GM12878 (cell line): ENCODE results near the gene HADHA. TPM values are rescaled to one million over a fixed set of nuclear protein-coding genes. Genes with fewer than 3 reads are reported as not detected.

Experiments used
- ATAC-seq: fragments of 200-7000 bp; cut with Tn5 transposase; 3 replicates; pipeline ENCODE4 v1.9.1; 2020; ENCODE audit warnings: mild to moderate bottlenecking, moderate library complexity
- BruUV-seq: library from RNA; stranded (reverse); fragments of 400-500 nt; replicated peaks from 2 replicates; lab custom pipeline; 2021; lab: Mats Ljungman, UMichigan
- CTCF ChIA-PET: fragments of 300-600 bp; sonication (Branson Sonifier 250); formaldehyde crosslinking; extraction: SDS; loops from one replicate; lab custom pipeline; 2021; ENCODE audit warnings: inconsistent platforms; lab: Yijun Ruan, JAX
- POLR2A ChIA-PET: fragments of 350-600 bp; formaldehyde crosslinking; extraction: SDS; loops from one replicate; lab custom pipeline; 2021; ENCODE audit warnings: inconsistent platforms; lab: Charles Lee
- RAD21 ChIA-PET: fragments of 300-600 bp; sonication (Branson Sonifier 250); formaldehyde crosslinking; loops from one replicate; lab custom pipeline; 2023; ENCODE audit warnings: antibody characterized with exemption; ENCODE audit not compliant: unreplicated experiment; lab: Charles Lee
- SMC1A ChIA-PET: fragments of 300-600 bp; sonication (Branson Sonifier 250); formaldehyde crosslinking; loops from one replicate; lab custom pipeline; 2023; ENCODE audit not compliant: unreplicated experiment, uncharacterized antibody; lab: Charles Lee
- DNase-seq: peaks from one replicate; pipeline ENCODE4 v3.0.0-alpha.2; 2011; ENCODE audit warnings: low read depth, low spot score
- FAIRE-seq: peaks from 3 replicates; lab custom pipeline; 2011; peaks lifted over from hg19 to GRCh38; lab: Jason Lieb, UNC
- H2AFZ ChIP-seq: 2 replicates; pipeline ENCODE4 v1.6.0; 2011; ENCODE audit warnings: low read depth, low read length, control low read depth; ENCODE audit not compliant: control insufficient read depth
- H3K27ac ChIP-seq: 2 replicates; pipeline ENCODE4 v1.5.1; 2011; ENCODE audit warnings: control low read depth; ENCODE audit not compliant: control insufficient read depth, insufficient read depth
- H3K27me3 ChIP-seq, 2 experiments: replicated peaks in 1 of 2; 2 replicates each; pipeline versions ENCODE4 v1.6.0 to v1.6.1; 2011; ENCODE audit warnings: low read length in 1 of 2; ENCODE audit not compliant: control insufficient read depth in 2 of 2, insufficient read depth in 2 of 2
- H3K36me3 ChIP-seq, 2 experiments: 2 replicates each; pipeline ENCODE4 v1.5.1; 2011; ENCODE audit warnings: low read length in 1 of 2; ENCODE audit not compliant: control insufficient read depth in 2 of 2, insufficient read depth in 2 of 2
- H3K4me1 ChIP-seq: 2 replicates; pipeline ENCODE4 v1.6.1; 2011; ENCODE audit warnings: mild to moderate bottlenecking, low read length, moderate library complexity, mixed read lengths; ENCODE audit not compliant: control insufficient read depth, insufficient read depth
- H3K4me2 ChIP-seq: 2 replicates; pipeline ENCODE4 v1.6.0; 2011; ENCODE audit warnings: control low read depth; ENCODE audit not compliant: control insufficient read depth, insufficient read depth
- H3K4me3 ChIP-seq: fragments of 200-600 bp; sonication (generic); 2 replicates; pipeline ENCODE4 v1.5.1; 2016
- H3K79me2 ChIP-seq: 2 replicates; pipeline ENCODE4 v1.6.0; 2011; ENCODE audit warnings: low read length; ENCODE audit not compliant: control insufficient read depth, insufficient read depth
- H3K9ac ChIP-seq: 2 replicates; pipeline ENCODE4 v1.8.0; 2011; ENCODE audit warnings: low read length, control low read depth, mixed read lengths; ENCODE audit not compliant: control insufficient read depth, insufficient read depth
- H3K9me3 ChIP-seq: replicated peaks from 3 replicates; pipeline ENCODE4 v1.5.1; 2011; ENCODE audit warnings: mild to moderate bottlenecking, low read length; ENCODE audit not compliant: control insufficient read depth, insufficient read depth
- H4K20me1 ChIP-seq: 2 replicates; pipeline ENCODE4 v1.6.0; 2011; ENCODE audit not compliant: control insufficient read depth, insufficient read depth
- EP300 ChIP-seq, 2 experiments: fragments of 150-350 bp in 1 of 2; IDR thresholded peaks; 2 replicates each; pipeline ENCODE4 v1.6.1; 2011 to 2012; ENCODE audit warnings: low read depth in 2 of 2, low read length in 2 of 2, borderline replicate concordance in 1 of 2, improper control_type of control experiment in 1 of 2, inconsistent platforms in 1 of 2; ENCODE audit not compliant: control insufficient read depth in 1 of 2
- FOS ChIP-seq: IDR thresholded peaks from 3 replicates; pipeline ENCODE4 v1.6.1; 2011; ENCODE audit warnings: borderline replicate concordance; ENCODE audit not compliant: insufficient read length; ENCODE audit errors: extremely low read depth
- IKZF2 ChIP-seq, 2 experiments: fragments of 450-650 bp; IDR thresholded peaks; 2 replicates each; pipeline ENCODE4 v1.6.1; 2017; ENCODE audit warnings: mild to moderate bottlenecking in 2 of 2, moderate library complexity in 2 of 2
- MXI1 ChIP-seq: fragments of 150-350 bp; IDR thresholded peaks from 2 replicates; pipeline ENCODE4 v1.6.1; 2011; ENCODE audit warnings: low read depth, mild to moderate bottlenecking, inconsistent platforms, low read length, improper control_type of control experiment
- PAX8 ChIP-seq: fragments of 450-650 bp; IDR thresholded peaks from 2 replicates; pipeline ENCODE4 v1.6.1; 2017; ENCODE audit warnings: mild to moderate bottlenecking, moderate library complexity
- RFX5 ChIP-seq: IDR thresholded peaks from 2 replicates; pipeline ENCODE4 v1.6.1; 2011; ENCODE audit warnings: low read depth, low read length, improper control_type of control experiment
- SIN3A ChIP-seq: IDR thresholded peaks from 2 replicates; pipeline ENCODE4 v1.6.1; 2012; ENCODE audit warnings: low read depth, low read length, improper control_type of control experiment
- USF1 ChIP-seq: IDR thresholded peaks from 2 replicates; pipeline ENCODE4 v1.6.1; 2011; ENCODE audit warnings: borderline replicate concordance, low read depth, mild to moderate bottlenecking, moderate library complexity, mixed read lengths, low read length; ENCODE audit not compliant: insufficient read depth; ENCODE audit errors: extremely low read length
- WRNIP1 ChIP-seq: IDR thresholded peaks from 2 replicates; pipeline ENCODE4 v1.6.1; 2011; ENCODE audit warnings: low read depth, low read length, improper control_type of control experiment, borderline replicate concordance
- ZNF207 ChIP-seq: fragments of 450-650 bp; IDR thresholded peaks from 2 replicates; pipeline ENCODE4 v1.6.1; 2014; ENCODE audit warnings: antibody characterized with exemption, mild to moderate bottlenecking, borderline replicate concordance
- WGBS: methylation state at CpG from one replicate; pipeline ENCODE4 v1.1.6; 2016; ENCODE audit warnings: low lambda C conversion rate; ENCODE audit not compliant: insufficient replicate concordance, insufficient coverage; ENCODE audit errors: missing lambda C conversion rate; 5-methylcytosine and 5-hydroxymethylcytosine counted together
- in situ Hi-C: fragments of 300-500 bp; cut with MboI; formaldehyde crosslinking; loops from 9 replicates; pipeline ENCODE4 v1.14.3; 2018; ENCODE audit warnings: mixed read lengths
- intact Hi-C: fragments of 100-400 bp; cut with micrococcal nuclease; formaldehyde crosslinking; loops from one replicate; pipeline ENCODE4 v1.14.2; 2022; ENCODE audit not compliant: unreplicated experiment
- polyA plus RNA-seq, 11 experiments: library from polyadenylated mRNA; depleted of rRNA in 4 of 11; unstranded in 6 of 11; stranded (reverse) in 5 of 11; fragments of >200 nt; fragmentation: Nextera tagmentation in 4 of 11; fragmentation: Illumina TruSeq in 1 of 11; extraction: Ambion mirVana in 4 of 11; extraction: Trizol in 1 of 11; gene quantifications; 1 replicate in 1 of 11; 2 replicates in 10 of 11; pipeline versions ENCODE4 v1.2.1 to v1.2.3, GENCODE V29; 2011 to 2016; ENCODE audit warnings: inconsistent platforms in 2 of 11, missing spikeins in 2 of 11, low read depth in 1 of 11
- total RNA-seq, 4 experiments: library from RNA; depleted of rRNA in 3 of 4; stranded (reverse); fragments of >200 nt in 3 of 4; fragmentation: Illumina TruSeq in 1 of 4; extraction: Trizol in 1 of 4; gene quantifications; 2 replicates each; pipeline versions ENCODE4 v1.2.1 to v1.2.3, GENCODE V29; 2013 to 2021

Gene HADHA
- total and polyA plus RNA-seq, 10 of the 15 experiments (the other 5 are each of a cell fraction or from before 2014, with no cell fraction given): 109 to 207 (median 165) TPM

- Histone ChIP-seq H3K4me2 (no peak overlapping the region), H2AFZ (no peak overlapping the region), H4K20me1 (no peaks in the 10 kb centered on the region), H3K9me3 (no peaks in the 10 kb centered on the region), H3K27ac (no peak overlapping the region), H3K79me2 (no peaks in the 10 kb centered on the region), H3K36me3 (peaks cover 1 to 16% of the 10 kb centered on the region in 2 experiments; a peak in 2 of 4 replicates), H3K4me1 (no peaks in the 10 kb centered on the region), H3K27me3 (no peaks in the 10 kb centered on the region), H3K4me3 (no peak overlapping the region), H3K9ac (no peak overlapping the region)
- RAD21 ChIA-PET: no interaction called here
- in situ Hi-C loops (no loop called here), intact Hi-C loops (no loop called here)
- ATAC-seq: no peak
- CTCF ChIA-PET: no interaction called here
- no peak for DNase-seq
- POLR2A ChIA-PET: no interaction called here
- SMC1A ChIA-PET: no interaction called here
- BruUV-seq: no TSS peak
- no peak for FAIRE-seq
- WGBS: 95% methylated on average over 1 of the region's 1 CpG
- no peak for TF ChIP-seq ZNF207
- TF ChIP-seq SIN3A: no peak
- TF ChIP-seq WRNIP1: no peak
- TF ChIP-seq EP300 (IDR thresholded peaks at IDR 0.05; ENCODE audit: borderline replicate concordance in 1 of 2, control insufficient read depth in 1 of 2, low read depth in 2 of 2, low read length in 2 of 2): no peak
- no peak for TF ChIP-seq FOS
- no peak for TF ChIP-seq RFX5
- TF ChIP-seq USF1: no peak
- TF ChIP-seq PAX8: no peak
- TF ChIP-seq IKZF2 (IDR thresholded peaks at IDR 0.05): no peak
- no peak for TF ChIP-seq MXI1
These were observed 45.6 kb upstream of the HADHA start for GRCh38 chr2:26290001-26290400.
